Suprapubic skin (tissue), 4 donors: ENCODE results near the gene TMEM150C.
"Not testable (repeated sequence)": the region's sequence is repeated elsewhere in the genome, so short reads cannot be mapped to it uniquely, and the experiment has no call there.

Source experiments
- EP300 ChIP-seq: sonication (generic); formaldehyde crosslinking; IDR thresholded peaks from one replicate; pipeline ENCODE4 v1.6.1; 2017; ENCODE audit warnings: antibody characterized with exemption
- POLR2A ChIP-seq, 2 donors: fragments of 450-650 bp; IDR thresholded peaks; one replicate each; pipeline ENCODE4 v1.6.1; 2017; ENCODE audit warnings: antibody characterized with exemption in 2 of 2, mild to moderate bottlenecking in 2 of 2, moderate library complexity in 2 of 2
- POLR2AphosphoS5 ChIP-seq, 3 donors: sonication (generic); formaldehyde crosslinking; IDR thresholded peaks; one replicate each; pipeline ENCODE4 v1.6.1; 2017; ENCODE audit warnings: antibody characterized with exemption in 3 of 3
- TF ChIP-seq, protein P1 (sequence below), 2 donors: fragments of 200-600 bp in 1 of 2; fragments of 450-650 bp in 1 of 2; sonication (generic) in 1 of 2; IDR thresholded peaks; one replicate each; pipeline ENCODE4 v1.5.1; 2016 to 2019; ENCODE audit warnings: antibody characterized with exemption in 2 of 2, mild to moderate bottlenecking in 1 of 2, moderate library complexity in 1 of 2

DNA sequence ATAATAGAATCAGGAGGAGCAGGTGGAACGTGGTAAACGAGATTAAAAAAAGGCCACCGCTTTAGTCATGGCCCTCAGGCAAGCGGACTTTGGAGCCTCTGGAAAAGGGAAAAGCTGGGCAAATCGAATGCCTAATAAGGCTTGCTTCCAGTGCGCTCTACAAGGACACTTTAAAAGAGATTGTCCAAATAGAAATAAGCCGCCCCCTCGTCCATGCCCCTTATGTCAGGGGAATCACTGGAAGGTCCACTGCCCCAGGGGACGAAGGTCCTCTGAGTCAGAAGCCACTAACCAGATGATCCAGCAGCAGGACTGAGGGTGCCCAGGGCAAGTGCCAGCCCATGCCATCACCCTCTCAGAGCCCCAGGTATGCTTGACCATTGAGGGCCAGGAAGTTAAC, 84.3 kb downstream of the TMEM150C start:
- not testable (repeated sequence) for TF ChIP-seq POLR2A (IDR thresholded peaks at IDR 0.05); EP300; POLR2AphosphoS5 (IDR thresholded peaks at IDR 0.05)
- TF ChIP-seq, protein P1, sequence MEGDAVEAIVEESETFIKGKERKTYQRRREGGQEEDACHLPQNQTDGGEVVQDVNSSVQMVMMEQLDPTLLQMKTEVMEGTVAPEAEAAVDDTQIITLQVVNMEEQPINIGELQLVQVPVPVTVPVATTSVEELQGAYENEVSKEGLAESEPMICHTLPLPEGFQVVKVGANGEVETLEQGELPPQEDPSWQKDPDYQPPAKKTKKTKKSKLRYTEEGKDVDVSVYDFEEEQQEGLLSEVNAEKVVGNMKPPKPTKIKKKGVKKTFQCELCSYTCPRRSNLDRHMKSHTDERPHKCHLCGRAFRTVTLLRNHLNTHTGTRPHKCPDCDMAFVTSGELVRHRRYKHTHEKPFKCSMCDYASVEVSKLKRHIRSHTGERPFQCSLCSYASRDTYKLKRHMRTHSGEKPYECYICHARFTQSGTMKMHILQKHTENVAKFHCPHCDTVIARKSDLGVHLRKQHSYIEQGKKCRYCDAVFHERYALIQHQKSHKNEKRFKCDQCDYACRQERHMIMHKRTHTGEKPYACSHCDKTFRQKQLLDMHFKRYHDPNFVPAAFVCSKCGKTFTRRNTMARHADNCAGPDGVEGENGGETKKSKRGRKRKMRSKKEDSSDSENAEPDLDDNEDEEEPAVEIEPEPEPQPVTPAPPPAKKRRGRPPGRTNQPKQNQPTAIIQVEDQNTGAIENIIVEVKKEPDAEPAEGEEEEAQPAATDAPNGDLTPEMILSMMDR (IDR thresholded peaks at IDR 0.05): not testable (repeated sequence)
